Frontal cortex (tissue), 4 donors: ENCODE measurements around the gene SDC4. TPM values are rescaled to one million over a fixed set of nuclear protein-coding genes. Genes with fewer than 3 reads are reported as not detected.

ENCODE experiments used
- DNase-seq, 2 donors: peaks; one replicate each; pipeline ENCODE4 v3.0.0; 2012; ENCODE audit warnings: low spot score in 2 of 2
- FAIRE-seq: peaks from 2 replicates; lab custom pipeline; 2012; peaks lifted over from hg19 to GRCh38; lab: Jason Lieb, UNC
- total RNA-seq: library from RNA; depleted of rRNA; stranded (reverse); fragments of >200 nt; gene quantifications from one replicate; pipeline ENCODE4 v1.2.3, GENCODE V29; 2014
- donor health status: control.
- donor health status: control.
- donor health status: control.

SDC4 gene, protein sequence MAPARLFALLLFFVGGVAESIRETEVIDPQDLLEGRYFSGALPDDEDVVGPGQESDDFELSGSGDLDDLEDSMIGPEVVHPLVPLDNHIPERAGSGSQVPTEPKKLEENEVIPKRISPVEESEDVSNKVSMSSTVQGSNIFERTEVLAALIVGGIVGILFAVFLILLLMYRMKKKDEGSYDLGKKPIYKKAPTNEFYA
- total RNA-seq, result 0.82 TPM

GRCh38 chr20:45347936-45348778 lies at the start of gene SDC4:
Gene SDC4 (minus strand): TSS chr20:45348424. CDS start chr20:45348384, 40 bp downstream.
- FAIRE-seq, result no peak
- peak; percentile 72 to 81 for DNase-seq

GRCh38 chr20:45395114-45395415 lies 46.8 kb upstream of the SDC4 start:
- no peak for DNase-seq
- FAIRE-seq, result no peak

DNA sequence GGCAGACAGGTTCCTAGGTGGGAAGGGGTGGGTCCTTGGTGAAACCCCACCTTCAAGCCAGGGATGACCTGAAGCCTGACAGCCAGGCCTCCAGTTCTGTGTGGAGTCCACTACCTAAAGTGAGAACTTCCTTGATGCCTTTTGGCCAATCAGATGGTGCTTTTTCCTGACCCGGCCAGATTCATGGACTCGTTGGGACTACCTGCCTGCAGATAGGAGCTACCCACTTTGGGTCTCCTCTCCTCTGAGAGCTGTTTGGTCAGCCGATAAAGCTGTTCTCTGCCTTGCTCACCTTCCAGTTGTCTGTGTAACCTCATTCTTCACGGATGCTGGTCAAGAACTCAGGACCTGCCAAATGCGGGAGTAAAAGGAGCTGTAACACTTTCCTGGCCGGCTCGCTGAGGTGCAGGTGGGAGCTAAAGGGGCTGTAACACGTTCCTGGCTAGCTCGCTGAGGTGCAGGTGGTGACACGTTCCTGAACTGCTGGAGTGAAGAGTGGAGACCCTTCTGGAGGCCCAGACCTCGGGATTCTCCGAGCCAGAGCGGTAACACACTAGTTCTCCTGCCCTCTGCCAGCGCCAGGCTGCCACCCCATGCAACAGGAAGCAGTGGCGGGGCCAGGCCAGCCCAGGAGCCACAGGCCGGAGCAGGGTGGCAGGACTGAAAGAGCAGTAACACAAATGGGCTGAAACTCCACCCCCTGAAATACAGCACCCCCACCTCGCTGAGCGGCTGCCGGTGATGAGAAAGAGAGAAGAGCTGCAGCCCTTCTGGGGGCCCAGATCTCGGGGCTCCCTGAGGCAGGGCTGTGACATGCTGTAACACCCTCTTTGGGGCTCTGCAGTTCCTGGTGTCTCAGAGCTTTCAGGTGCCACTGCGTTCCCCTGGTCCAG lies 46.2 kb upstream of the SDC4 start:
- no peak for FAIRE-seq

GRCh38 chr20:45392733-45393132 lies 44.5 kb upstream of the SDC4 start:
- DNase-seq (no peak), FAIRE-seq (no peak)

More for the DNA sequence above, 46.2 kb upstream of the SDC4 start:
- no peak for DNase-seq

DNA sequence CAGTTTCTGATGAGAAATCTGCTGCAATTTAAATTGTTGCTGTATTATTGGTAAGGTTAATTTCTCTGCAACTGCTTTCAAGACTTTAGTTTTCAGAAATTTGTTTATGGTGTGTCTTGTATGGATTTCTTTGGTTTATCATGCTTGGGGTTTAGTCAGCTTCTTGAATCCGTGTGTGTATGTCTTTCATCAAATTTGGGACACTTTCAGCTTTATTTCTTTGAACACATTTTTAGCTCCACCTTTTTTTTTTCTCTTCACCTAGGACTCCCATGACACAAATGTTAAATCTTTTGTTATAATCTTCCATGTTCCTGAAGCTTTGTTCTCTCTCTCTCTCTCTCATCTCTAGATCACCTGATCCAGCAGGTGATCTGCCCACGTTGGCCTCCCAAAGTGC lies 43.3 kb upstream of the SDC4 start:
- DNase-seq, result no peak
- no peak for FAIRE-seq

GRCh38 chr20:45390931-45391330 lies 42.7 kb upstream of the SDC4 start:
- FAIRE-seq (no peak), DNase-seq (no peak)

- no peak for FAIRE-seq
- DNase-seq, result no peak
Observed at GRCh38 chr20:45387274-45387673, 39.0 kb upstream of the SDC4 start.

DNA sequence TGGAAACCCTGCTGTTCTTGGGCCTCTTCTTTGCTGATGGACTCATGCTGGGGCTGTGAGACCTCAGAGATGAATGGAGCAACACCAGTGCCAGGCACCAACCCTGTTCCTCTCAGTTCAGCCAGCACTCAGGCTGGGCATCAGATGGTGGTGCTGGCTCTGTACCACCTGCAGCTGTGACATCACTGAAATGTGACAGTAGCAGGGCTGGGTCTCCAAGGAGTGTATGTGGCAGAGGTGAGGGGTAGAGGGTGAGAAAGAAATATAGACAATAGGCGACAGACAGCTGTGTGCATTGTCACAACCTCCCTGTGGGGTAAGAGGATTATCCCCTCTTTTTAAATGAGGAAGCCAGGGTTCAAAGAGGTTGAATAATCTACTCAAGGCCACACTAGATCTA lies 30.0 kb upstream of the SDC4 start, which contains the start of gene TP53TG5:
TP53TG5 (minus strand) TSS at position 135 of the 400 bp plus-strand sequence; CDS start at position 46, 89 bp downstream.
- FAIRE-seq (no peak), DNase-seq (peak in 1 of 2 donors; percentile 30)

- no peak for FAIRE-seq
- DNase-seq, result no peak
Observed at GRCh38 chr20:45377269-45377668, 29.0 kb upstream of the SDC4 start.

GRCh38 chr20:45374966-45375365 lies 26.7 kb upstream of the SDC4 start:
- DNase-seq, result no peak
- FAIRE-seq, result no peak

DNA sequence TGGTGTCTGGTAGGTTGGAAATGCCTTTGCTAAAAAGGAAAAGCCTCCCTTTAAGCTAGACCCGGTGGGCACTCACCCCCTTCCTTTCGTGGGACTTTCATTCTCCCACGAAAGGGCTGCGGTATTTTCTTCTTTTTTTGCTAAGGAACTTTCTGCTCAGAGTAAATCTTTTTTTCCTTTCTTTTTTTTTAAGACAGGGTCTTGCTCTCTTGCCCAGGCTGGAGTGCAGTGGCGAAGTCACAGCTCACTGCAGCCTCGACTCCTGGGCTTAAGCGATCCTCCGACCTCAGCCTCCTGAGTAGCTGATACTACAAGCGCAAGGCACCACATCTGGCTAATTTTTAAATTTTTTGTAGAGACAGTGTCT lies 25.9 kb upstream of the SDC4 start:
- no peak for FAIRE-seq
- DNase-seq, result no peak

DNA sequence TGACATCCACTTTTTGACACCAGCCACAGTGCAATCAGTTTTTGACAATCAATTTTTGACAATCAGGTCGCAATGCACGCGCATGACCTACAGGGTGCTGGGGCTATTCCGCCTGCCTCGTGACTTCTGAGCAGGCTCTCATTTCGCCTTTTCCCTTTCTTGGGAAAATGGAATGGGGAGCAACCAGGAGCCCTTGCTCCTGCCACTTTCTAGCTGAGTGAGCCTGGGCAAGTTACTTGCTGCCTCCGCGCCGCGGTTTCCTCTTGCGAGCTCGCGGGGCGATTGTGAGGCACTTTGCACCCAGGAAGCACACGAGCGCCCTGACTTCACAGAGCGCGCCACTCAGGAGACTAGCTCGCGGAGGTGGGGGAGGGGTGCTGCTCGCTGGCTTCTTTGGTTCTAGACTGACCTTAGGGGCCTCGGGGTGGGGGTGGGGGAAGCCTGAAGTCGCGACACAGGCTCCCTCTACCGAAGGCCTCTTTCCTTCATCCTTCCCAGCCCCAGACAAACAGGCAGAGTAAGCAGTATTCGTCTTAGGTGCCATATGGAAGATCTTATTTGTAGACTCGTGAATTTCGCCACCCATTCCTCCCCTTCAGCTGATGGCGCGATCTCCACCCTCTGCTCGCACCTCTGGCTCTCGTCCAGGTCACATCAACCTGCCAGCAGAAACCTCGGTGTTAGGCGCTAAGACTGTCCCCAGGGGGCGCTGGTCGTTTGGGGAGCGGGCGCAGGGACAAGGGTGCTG lies 25.3 kb upstream of the SDC4 start:
- FAIRE-seq (no peak), DNase-seq (peak; percentile 46 to 82)

- DNase-seq (peak in 1 of 2 donors; percentile 55), FAIRE-seq (no peak)
Observed at GRCh38 chr20:45372646-45373352, 24.6 kb upstream of the SDC4 start.

DNA sequence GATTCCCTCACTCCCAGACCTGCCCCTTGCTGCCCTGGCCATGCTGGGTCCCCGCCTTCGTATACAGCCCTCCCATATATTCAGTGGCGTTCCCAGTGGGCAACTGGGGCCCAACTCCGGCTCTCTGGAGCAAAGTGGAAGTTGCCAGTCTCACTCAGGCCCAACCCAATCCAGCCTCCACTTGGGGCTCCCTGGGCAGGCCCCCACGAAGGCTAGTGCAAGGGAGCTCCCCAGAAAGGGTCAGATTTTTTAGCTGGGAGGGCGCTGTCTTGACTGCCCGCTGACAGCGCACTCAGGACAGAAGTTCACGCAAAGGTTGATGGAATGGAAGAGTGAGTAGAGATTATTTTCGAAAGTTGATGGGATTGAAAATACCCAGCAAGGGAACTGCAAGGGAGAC lies 24.0 kb upstream of the SDC4 start:
- FAIRE-seq (no peak), DNase-seq (no peak)

DNA sequence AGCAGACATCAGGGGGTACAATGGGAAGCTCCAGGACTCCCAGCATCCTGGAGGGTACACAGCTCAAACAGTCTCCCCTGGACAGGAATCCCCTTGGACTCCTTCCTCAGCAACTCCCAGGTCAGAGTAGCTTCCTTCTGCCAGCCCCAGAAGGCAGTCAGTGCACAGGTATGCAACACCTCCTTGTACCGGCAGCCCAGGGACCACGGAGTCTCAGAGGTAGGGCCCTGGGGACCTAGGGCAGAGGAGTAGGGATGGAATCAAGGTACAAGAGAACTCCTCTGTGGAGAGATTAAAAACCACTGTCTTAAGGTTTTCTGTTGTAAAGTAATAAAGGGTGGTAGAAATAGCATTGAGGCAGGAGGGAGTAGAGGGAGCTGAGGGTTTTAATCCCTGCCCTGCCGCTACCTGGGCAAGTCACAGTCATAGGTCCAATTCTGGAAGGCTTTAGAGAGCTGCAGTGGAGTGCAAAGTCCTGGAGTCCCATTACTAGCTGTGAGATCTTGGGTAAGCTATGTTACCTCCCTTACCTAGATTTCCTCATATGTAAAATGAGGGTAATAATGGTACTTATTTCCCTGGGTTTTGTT lies 22.4 kb upstream of the SDC4 start:
- no peak for FAIRE-seq

DNA sequence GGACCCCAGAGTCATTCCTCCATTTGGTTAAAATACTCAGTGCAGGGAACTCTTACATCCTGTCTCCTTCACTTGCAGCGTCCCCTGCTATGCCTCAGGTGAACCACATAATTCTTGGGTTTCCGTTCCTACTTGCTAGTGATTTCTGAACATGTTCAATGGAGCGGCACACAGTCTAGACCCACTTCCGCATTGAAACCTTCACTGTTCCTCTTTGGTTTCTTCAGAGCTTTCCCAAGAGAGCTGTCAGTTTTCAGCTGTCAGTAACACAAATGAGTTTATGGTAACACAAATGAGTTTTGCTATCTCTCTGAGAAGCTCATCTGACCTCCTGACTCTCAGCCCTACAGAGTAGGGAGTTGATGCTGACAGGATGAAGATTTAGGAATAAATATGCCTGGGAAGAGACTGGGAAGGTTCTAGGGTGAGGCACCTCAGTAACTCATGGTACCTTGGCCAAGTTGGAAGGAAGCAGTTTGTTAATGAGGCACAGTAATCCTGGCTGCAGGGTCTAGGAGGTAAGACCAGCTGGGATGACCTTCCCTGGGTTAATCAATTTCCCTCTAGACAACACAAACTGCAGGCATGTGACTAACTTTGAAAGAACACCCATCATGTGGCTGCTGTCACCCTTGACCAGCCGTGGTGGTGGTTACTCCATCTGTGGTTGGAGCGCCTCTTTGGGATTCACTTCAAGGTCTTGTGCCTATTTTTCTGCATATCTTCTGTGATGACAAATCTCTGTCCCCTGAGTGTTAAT lies 20.2 kb upstream of the SDC4 start:
- no peak for DNase-seq
- FAIRE-seq, result no peak

More for the DNA sequence above, 22.4 kb upstream of the SDC4 start:
- DNase-seq, result no peak

GRCh38 chr20:45367126-45367525 lies 18.9 kb upstream of the SDC4 start:
- DNase-seq (no peak), FAIRE-seq (no peak)

GRCh38 chr20:45366631-45367030 lies 18.4 kb upstream of the SDC4 start:
- DNase-seq (no peak), FAIRE-seq (no peak)
